ENCODE data around the gene RMDN2. TPM values are rescaled to one million over a fixed set of nuclear protein-coding genes. Genes with fewer than 3 reads are reported as not detected.

Gene RMDN2
- total RNA-seq, 4 donors from 2014 or later = 12.5 to 19.2 (median 14.3) TPM

GRCh38 chr2:37892436-37893114 is 32.5 kb upstream of the RMDN2 start:
- TF ChIP-seq POLR2A (IDR thresholded peaks at IDR 0.05) = no peak
- TF ChIP-seq CTCF (IDR thresholded peaks at IDR 0.05) = no peak
- intact Hi-C loops (cut with DNase I; ENCODE audit: low total_unique reads) = no loop called here
- Histone ChIP-seq H3K36me3 (no peaks in the 10 kb centered on the region), H3K4me1 (no peaks in the 10 kb centered on the region), H3K4me3 (no peak overlapping the region), H3K9me3 (no peaks in the 10 kb centered on the region), H3K27ac (no peak overlapping the region), H3K27me3 (no peaks in the 10 kb centered on the region)
- DNase-seq = no peak

- no peak for TF ChIP-seq CTCF (IDR thresholded peaks at IDR 0.05)
- TF ChIP-seq POLR2A (IDR thresholded peaks at IDR 0.05) = no peak
- Histone ChIP-seq H3K36me3 (no peaks in the 10 kb centered on the region), H3K9me3 (no peaks in the 10 kb centered on the region), H3K4me1 (no peaks in the 10 kb centered on the region), H3K27ac (no peak overlapping the region), H3K27me3 (no peaks in the 10 kb centered on the region), H3K4me3 (no peak overlapping the region)
- intact Hi-C loops (cut with DNase I; ENCODE audit: low total_unique reads) = no loop called here
- no peak for DNase-seq
Observed at GRCh38 chr2:37893327-37893726, 31.8 kb upstream of the RMDN2 start.

GRCh38 chr2:37894047-37894446 is 31.0 kb upstream of the RMDN2 start:
- H3K27me3 ChIP-seq = no peaks in the 10 kb centered on the region
- H3K4me3 ChIP-seq = no peak overlapping the region
- intact Hi-C loops (cut with DNase I; ENCODE audit: low total_unique reads) = no loop called here
- no peaks in the 10 kb centered on the region for H3K4me1 ChIP-seq
- TF ChIP-seq CTCF (IDR thresholded peaks at IDR 0.05) = no peak
- no peak for TF ChIP-seq POLR2A (IDR thresholded peaks at IDR 0.05)
- no peaks in the 10 kb centered on the region for H3K36me3 ChIP-seq
- no peak for DNase-seq
- no peaks in the 10 kb centered on the region for H3K9me3 ChIP-seq
- H3K27ac ChIP-seq = peak overlapping the region; percentile 61

GRCh38 chr2:37894601-37895000 is 30.5 kb upstream of the RMDN2 start:
- H3K36me3 ChIP-seq = no peaks in the 10 kb centered on the region
- H3K4me3 ChIP-seq = no peak overlapping the region
- peak overlapping the region; percentile 61 for H3K27ac ChIP-seq
- H3K27me3 ChIP-seq = no peaks in the 10 kb centered on the region
- TF ChIP-seq POLR2A (IDR thresholded peaks at IDR 0.05) = no peak
- no peak for TF ChIP-seq CTCF (IDR thresholded peaks at IDR 0.05)
- intact Hi-C loops (cut with DNase I; ENCODE audit: low total_unique reads) = no loop called here
- no peak for DNase-seq
- no peaks in the 10 kb centered on the region for H3K4me1 ChIP-seq
- no peaks in the 10 kb centered on the region for H3K9me3 ChIP-seq

- no peak for DNase-seq
- no peak overlapping the region for H3K4me3 ChIP-seq
- H3K36me3 ChIP-seq = no peaks in the 10 kb centered on the region
- TF ChIP-seq CTCF (IDR thresholded peaks at IDR 0.05) = no peak
- no peaks in the 10 kb centered on the region for H3K4me1 ChIP-seq
- H3K27ac ChIP-seq = peak overlapping the region; percentile 61
- H3K9me3 ChIP-seq = no peaks in the 10 kb centered on the region
- intact Hi-C loops (cut with DNase I; ENCODE audit: low total_unique reads) = no loop called here
- no peaks in the 10 kb centered on the region for H3K27me3 ChIP-seq
Observed at GRCh38 chr2:37895140-37895539, 29.9 kb upstream of the RMDN2 start.

Measured in uterus (tissue), 4 donors.